Pulmonary artery endothelial cell (primary cell): Measurements from ENCODE around the gene EME2. TPM values are rescaled to one million over a fixed set of nuclear protein-coding genes. Genes with fewer than 3 reads are reported as not detected.
"Not testable (repeated sequence)": the region's sequence is repeated elsewhere in the genome, so short reads cannot be mapped to it uniquely, and the experiment has no call there.

Experiments used
- DNase-seq: peaks from one replicate; pipeline ENCODE4 v3.0.0-alpha.2; 2011; ENCODE audit warnings: low read depth, low spot score
- total RNA-seq: library from RNA; depleted of rRNA; stranded (reverse); fragments of >200 nt; gene quantifications from 2 replicates; pipeline ENCODE4 v1.2.3, GENCODE V29; 2014

The EME2 gene
- total RNA-seq, result 5.9 and 7.1 TPM in 2 replicates

- DNase-seq, result no peak
Measured at GRCh38 chr16:1772362-1772907, at the start of gene EME2. Gene EME2, plus strand, starts transcription at chr16:1772810. Its CDS starts 418 bp downstream, at chr16:1773228.

- DNase-seq, result no peak
Measured at GRCh38 chr16:1723450-1724147, 49.0 kb upstream of the EME2 start.

- DNase-seq, result no peak
Measured at GRCh38 chr16:1724491-1724890, 48.1 kb upstream of the EME2 start.

GRCh38 chr16:1726661-1727502 lies 45.7 kb upstream of the EME2 start:
- DNase-seq, result no peak

GRCh38 chr16:1727651-1728624 lies 44.7 kb upstream of the EME2 start:
- DNase-seq, result no peak

GRCh38 chr16:1729026-1729425 lies 43.6 kb upstream of the EME2 start:
- DNase-seq, result no peak

GRCh38 chr16:1729445-1729844 lies 43.2 kb upstream of the EME2 start:
- DNase-seq, result no peak

- DNase-seq, result no peak
Measured at GRCh38 chr16:1731073-1731472, 41.5 kb upstream of the EME2 start.

- no peak for DNase-seq
Measured at GRCh38 chr16:1731603-1732002, 41.0 kb upstream of the EME2 start.

GRCh38 chr16:1732071-1732470 lies 40.5 kb upstream of the EME2 start:
- DNase-seq, result no peak

GRCh38 chr16:1732551-1732987 lies 40.0 kb upstream of the EME2 start:
- DNase-seq, result not testable (repeated sequence)

- no peak for DNase-seq
Measured at GRCh38 chr16:1734123-1734522, 38.5 kb upstream of the EME2 start.

GRCh38 chr16:1734816-1735215 lies 37.8 kb upstream of the EME2 start:
- DNase-seq, result no peak

- DNase-seq, result no peak
Measured at GRCh38 chr16:1740234-1740633, 32.4 kb upstream of the EME2 start.

- DNase-seq, result no peak
Measured at GRCh38 chr16:1740781-1741490, 31.7 kb upstream of the EME2 start.

- DNase-seq, result no peak
Measured at GRCh38 chr16:1741553-1742165, 31.0 kb upstream of the EME2 start.

- no peak for DNase-seq
Measured at GRCh38 chr16:1743376-1744337, 29.0 kb upstream of the EME2 start.

- DNase-seq, result no peak
Measured at GRCh38 chr16:1744338-1744840, 28.2 kb upstream of the EME2 start.
